Stimulated activated CD8-positive, alpha-beta memory T cell treated with anti-CD3 and anti-CD28 coated beads, Interleukin-2, amount 100 ng/mL, for 48 hours (primary cell): Measurements from ENCODE around the gene CYSTM1.
A peak's percentile ranks its signal among the peaks of the same experiment; 100 is the strongest.
"Not testable (repeated sequence)": the region's sequence is repeated elsewhere in the genome, so short reads cannot be mapped to it uniquely, and the experiment has no call there.

Experiments used
- DNase-seq, 2 donors: peaks; one replicate each; pipeline ENCODE4 v3.0.0-alpha.2; 2020; ENCODE audit warnings: low read depth in 2 of 2

The CYSTM1 gene

DNA sequence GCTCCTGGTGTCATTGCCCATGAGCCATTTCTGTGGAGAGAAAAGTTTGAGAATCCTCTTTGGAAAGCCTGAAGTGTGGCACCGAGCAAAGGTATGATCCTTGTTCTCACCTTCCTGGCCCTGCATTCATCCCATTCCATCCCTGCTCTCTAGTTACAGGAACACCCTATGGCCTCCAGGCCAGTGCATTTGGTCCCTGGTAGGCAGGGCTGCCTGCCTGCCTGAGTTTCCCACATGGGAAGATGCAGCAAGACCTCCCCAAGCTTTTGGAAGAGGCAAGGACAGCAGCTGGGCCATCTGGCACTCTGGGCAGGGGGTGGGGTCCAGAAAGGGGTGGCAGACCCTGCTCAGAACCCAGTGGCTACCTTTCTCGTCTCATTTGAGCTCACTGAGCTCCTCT is 24.8 kb upstream of the CYSTM1 start:
- DNase-seq, result no peak

DNA sequence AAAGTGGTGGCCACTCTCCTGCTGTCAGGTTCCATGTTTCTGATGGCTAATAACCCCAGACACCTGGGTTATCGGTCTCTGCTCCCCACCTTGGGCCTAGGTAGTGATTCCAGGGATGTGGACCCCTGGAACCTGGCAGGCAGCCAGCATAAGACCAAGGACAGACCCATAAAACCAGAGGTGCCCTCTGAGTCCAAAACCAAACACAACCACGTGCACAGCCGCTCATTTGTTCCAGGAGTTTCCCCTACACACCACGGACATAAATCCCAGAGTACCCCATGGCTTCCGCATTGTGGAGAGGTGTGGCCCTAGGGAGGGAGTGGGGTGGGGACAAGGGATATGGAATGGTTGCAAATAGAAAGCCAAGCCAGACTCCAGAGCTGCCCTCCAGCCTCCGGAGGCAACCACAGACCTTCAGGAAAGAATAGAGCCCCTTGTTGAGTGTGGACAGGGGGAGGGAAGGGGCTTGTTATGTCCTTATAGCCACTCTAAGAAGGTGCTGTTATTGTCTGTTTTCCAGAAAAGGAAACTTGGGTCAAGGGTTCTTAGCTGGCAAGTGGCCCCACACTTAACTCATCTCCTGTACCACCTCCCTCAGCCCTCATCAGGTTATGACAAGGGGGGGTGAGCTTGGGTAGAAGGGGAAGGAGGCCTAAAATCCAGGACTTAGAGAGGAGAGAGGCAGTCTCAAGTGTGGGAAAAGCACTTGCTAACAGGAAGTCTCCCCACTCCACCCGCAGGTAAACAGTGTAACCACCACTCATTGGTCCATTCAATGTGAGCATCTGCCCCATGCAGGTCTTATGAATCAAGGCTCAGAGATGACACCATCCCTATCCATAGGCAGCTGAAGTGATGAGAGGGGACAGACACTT is 23.6 kb upstream of the CYSTM1 start:
- no peak for DNase-seq

DNA sequence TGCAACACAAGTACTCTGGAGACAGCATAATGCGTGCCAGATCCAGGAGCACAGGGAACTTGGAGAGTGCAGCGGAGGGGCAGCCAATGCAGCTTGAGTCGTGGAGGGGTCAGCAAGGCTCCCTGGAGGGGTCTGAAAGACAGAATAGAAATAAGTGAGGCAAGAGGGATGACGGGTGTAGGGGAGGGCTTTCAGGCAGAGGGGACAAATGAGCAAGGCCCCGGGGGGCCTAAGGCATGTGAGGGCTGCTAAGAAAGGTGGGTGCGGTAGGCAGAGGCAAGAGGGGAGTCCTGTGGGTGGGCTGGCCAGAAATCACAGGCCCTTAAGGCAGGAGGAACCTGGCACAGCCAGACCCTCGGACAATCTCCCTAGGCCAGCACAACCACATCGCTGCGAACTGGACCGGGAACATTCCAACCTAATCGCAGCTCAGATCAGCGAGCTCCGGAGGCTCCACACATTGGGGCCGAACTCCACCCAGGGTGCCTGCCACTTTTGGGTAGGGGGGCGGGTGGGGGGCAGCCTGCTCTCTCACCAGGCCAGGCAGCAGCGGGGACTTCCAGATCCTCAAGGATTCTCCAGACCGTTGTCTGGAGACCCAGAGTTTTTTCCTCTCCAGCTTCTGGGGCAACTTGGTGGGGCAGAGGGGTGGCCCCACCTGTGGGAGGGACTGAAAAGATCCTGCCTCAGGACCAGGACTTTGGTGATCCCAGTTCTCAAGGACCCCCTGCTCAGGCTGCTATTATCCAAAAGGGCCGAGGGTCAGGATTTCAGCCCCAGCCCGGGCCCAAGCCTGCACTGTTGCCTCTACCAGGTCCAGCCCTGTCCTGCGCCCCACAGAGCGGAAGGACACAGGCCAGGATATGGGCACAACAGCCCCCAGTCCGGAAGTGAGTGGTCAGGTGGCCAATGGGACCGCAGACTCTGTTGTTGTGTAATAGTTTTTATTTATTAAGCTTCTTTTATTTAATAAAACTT is 22.7 kb upstream of the CYSTM1 start:
- DNase-seq, result no peak

DNA sequence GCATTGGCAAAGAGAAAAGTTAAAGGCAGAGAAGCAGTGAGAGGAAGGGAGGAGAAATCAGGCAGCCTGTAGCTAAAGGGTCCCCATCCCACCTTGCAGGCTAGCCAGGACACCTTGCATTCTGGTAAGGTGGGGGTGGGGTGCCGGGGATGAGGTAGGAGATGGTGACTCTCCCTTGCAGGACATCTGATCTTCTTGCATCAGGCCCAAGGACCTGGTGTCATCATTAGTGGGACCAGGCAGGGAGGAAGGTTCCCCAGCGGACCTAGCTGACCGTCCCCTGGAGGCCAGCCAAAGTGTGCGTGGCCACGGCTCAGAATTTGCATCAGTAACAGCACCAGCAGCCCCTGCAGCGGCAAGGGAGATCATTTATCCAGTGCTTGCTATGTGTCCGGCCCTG is 21.7 kb upstream of the CYSTM1 start:
- no peak for DNase-seq

DNA sequence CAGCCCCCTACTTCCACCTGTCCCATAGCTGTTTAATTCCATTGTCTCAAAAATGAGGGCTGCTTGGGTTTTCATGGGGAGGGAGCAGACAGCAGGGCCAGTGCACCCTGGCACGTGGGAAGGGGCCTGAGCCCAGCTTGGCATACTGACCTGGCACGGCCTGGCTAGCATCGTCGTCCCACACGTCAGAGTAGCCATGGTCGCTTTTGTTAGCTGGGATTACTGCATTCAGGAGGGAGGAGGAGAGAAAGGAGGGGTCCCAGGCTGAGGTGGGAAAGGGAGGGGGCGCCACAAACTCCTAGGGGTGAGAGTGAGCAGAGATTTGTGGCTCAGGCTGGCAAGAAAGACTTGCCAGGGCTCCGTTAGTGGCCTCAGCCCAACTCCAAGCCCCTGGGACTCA is 21.1 kb upstream of the CYSTM1 start:
- no peak for DNase-seq

DNA sequence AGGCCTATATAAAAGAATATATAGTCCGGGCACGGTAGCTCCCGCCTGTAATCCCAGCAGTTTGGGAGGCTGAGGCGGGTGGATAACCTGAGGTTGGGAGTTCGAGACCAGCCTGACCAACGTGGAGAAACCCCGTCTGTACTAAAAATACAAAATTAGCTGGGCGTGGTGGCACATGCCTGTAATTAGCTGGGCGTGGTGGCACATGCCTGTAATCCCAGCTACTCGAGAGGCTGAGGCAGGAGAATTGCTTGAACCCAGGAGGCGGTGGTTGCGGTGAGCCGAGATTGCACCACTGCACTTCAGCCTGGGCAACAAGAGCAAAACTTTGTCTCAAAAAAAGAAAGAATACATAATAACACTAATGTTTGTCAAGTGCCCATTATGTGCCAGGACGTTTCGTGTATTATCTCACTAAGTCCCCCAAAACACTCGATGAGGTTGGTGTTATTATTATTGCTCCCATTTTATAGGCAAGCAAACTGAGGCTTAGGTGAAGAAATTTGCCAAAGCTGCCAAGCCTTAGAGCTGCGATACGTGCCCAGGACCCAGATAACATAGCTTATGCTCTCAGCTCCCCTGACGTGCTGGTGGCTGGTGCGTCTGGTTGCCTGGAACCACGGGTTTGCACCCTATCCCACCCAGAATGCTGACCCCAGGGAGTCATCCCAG is 20.1 kb upstream of the CYSTM1 start:
- DNase-seq, result not testable (repeated sequence)

DNA sequence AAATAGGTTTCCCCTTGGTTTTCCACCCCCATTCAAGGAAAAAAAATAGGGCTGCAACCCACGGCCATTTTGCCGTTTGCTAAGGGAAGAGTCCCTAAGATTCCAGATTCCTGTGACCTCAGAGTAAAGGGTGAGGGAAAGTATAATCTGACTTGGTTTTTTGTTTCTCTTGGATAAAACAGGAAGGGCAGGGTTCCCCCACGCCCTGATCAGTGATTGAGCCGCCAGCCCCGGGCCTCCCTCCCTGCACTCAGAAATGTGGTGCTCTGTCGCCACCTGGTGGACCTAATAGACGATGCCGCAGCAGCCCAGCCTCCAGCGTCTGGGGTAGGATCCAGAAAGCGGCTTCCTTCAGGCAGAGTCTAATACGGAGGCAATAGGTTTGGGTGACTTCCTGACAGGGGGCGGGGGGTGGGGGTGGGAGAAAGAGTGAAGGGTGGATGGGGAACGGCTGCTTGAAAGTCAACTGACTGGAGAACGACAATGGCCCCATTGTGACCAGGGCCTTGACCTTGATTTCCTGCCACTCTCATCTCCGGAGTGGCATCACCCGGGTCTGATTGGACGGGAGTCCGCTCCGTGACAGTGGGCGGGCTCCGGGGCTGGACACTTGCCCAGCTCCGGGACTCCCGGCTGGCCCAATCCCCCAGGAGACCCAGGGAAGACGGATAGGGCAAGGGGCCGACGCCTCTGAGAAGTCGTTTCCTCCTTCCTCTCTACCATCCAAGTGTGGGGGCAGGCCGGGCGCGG is 17.8 kb upstream of the CYSTM1 start:
- peak; percentile 75 to 87 for DNase-seq

DNA sequence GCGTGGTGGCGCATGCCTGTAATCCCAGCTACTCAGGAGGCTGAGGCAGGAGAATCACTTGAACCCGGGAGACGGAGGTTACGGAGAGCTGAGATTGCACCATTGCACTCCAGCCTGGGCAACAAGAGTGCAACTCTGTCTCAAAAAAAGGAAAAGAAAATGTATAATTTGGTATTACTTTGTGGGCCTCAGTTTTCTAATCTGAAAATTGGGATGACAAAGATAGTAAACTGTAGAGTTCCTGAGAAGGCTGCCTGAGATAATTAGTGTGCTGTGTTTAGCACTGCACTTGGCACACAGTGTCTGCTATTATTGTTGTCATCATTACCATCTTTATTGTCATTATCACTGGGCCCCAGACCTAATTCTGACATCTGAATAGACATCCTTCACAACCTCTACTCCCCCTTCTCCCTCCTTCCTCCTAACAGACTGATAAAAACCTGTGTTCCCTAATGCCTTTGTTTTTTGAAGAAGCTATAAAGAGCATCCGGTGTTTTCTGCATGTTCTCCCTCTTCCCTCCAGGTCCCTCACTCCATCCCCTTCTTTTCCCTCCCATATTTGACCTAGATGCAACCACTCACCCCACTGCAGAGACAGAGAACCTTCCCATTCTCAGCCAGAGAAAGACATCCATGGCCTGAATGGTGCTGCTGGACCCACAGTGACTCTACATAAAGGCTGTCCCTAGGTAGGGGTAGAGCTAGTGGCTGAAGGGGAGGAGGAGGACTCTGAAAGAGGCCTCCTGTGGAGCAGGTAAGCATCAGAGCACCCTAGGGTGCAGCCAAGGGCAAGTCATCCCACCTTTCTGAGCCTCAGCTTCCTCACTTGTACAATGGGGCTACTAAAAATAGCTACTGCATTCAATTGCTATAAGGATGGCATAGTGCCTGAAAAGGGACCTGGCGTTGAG is 15.7 kb upstream of the CYSTM1 start:
- no peak for DNase-seq

DNA sequence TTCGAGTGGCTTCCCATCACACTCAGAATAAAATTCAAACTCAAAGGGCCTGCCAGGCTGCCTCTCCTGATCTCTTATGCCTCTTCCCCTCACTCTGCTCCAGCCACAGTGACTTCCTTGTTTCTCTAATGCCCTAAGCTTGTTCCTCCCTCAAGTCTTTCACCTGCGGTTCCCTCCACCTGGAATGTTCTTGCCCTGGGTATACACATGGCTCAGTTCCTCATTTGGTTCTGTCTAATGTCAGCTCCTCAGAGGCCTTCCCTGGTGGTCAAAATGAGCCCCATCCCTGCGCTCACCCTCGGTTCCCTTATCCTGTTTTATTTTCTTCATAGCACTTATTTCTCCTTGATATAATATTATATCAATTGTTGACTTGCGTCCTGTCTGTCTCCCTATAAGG is 12.7 kb upstream of the CYSTM1 start:
- DNase-seq, result no peak

DNA sequence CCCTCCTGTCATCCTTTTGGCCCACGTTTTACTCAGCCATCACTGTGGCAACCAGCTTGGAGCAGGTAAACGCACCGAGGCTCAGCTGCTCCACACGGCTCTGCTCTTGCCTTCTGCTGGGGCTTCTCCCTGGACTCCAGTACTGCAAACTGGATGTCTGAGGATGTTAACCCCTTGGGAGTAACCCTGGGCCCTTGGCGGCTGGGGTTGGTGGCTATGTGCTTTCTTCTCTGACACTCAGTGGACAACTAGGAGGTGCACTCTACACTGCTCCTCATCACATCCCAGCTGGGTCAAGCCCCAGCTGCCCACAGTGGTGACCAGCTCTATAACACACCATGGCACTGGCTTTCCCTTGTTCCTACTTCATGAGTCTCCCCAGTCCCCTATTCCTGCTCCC is 12.2 kb upstream of the CYSTM1 start:
- no peak for DNase-seq

DNA sequence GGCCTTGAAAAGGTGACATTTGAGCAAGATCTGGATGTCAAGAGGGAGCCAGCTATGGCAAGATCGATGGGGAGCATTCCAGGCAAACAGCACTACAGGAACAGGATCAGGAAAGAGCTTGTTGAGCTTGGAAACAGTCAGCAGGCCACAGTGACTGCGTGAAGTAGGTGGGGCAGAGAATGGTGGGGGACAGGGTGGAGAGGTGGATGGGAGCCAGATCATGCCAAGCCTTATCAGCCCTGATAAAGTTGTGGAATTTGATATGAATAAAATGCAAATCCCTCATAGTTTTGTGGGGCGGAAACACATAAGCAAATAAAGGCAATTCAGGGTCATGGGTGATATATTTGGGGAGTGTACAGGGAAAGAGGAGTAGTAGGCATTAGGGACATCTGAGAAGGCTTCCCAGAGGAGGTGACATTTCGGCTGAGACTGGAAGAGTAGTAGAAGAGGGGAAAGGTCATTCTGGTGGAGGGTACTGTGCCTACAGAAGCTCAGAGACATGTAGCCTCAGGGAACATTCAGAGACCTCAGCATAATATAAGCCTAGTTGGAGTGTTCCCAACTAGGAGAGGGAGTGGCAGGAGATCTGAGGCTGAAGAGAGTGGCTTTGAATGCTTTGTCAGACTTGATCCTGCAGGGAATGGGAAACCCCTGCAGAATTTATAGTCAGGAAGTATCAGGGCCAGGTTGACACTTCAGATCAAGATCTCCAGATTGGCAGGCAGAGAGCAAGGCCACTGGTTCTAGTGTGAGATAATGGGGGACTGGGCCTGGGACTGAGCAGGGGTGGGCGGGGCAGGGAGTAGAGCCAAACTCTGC is 9.7 kb upstream of the CYSTM1 start:
- DNase-seq, result no peak

DNA sequence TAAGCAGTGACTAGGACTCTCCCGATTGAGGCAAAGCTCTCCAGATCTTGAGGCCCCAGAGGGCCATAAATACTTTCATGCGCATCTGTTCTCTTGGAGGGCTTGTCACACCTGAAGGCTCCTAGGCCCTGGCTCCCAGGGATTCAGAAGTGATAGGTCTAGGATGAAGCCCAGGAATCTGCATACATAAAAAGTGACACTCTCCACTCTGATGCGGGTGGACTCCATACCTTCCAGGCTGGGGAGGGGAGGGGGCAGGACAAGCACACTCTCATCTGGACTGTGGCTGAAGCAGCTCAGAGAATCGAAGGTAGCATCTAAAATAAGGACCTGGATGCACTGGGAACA is 9.1 kb upstream of the CYSTM1 start:
- DNase-seq, result no peak

DNA sequence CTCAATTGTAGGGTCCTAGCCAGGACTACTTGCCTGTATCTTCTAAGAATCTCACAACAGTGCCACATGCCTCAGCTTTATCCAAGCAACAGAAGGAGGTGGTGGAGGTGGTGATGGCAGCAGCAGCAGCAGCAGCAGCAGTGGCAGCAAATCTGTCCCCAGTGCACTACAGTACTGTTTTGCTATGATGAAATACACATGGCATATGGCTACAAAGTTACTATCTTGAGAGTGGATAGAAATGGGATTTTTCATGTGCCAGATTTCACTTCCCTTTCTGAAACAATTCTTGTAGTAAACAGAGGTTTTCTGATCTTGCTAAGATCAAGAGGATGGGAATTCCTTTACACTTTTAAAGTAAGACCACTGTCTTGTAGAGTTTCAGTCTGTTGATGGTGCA is 8.1 kb upstream of the CYSTM1 start:
- no peak for DNase-seq

DNA sequence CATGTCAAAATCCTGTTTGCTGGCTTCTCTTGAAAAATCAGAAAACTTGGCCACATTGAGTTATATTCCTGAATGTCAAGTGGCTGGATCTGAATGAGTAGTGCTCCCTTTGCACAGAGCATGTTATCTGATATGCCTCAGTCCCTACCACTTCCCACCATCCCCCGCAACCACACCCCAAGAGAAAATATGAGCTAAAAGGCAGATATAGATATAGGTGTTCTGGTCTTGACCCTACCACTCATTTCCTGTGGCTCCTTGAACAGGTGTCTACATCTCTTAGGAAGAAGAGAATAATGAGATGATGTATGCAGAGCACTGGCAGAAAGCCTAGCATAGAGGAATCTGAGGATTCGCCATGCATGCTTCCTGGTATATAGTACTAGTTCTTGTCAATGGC is 6.6 kb upstream of the CYSTM1 start:
- DNase-seq, result no peak

DNA sequence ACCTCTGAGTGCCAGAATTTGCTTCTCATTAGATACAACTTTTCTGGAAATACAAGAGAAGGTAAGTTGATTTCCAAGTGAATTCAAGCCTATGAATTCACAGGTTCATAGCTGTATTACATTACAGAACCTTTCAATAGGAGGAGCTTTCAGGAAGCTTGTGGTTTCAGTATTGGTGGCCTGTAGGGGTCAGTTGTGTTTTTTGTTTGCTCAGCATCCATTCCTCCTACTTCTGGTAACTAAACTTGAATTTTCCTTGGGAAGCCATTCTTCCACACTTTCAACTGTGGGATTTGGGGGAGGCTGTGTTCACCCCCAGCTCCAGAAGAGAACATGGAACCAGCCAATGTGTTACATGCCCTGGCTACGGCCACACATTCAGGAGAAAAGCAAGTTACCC is 5.6 kb upstream of the CYSTM1 start:
- DNase-seq, result no peak

DNA sequence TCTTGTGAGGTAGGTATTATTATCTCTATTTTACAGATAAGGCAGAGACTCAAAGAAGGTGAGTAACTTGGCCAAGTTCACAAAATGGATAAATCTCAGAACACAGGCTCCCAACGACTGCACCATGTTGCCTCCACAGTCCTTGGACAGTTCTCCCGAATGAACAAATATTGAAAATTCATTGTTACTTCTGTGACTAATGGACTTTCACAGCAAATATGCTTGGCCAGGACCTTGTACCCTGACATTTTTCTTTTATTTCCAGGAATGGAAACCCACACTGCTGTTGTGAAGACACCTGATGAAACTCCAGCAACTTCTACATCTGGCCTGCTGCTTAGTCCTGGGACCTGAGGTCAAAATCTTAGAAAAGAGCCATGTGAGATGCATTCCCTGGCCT is 2.5 kb upstream of the CYSTM1 start:
- no peak for DNase-seq

DNA sequence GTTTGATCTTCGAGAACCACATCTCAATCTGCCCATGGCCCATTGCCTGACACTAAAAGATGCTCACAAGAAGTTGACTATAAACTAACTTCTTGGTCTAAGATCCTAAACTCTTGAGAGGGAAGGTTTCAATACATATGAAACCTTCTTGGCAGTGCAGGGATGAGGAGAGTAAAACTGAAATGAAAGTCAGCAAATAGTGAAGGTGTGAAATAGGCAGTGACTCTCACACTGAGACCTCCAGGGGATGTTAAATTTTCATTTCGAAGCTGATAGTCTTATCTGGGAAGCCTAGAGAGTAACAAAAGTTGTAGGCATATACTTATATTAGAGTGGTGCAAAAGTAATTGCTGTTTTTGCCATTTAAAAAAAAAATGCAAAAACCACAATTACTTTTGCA is 974 bp upstream of the CYSTM1 start:
- no peak for DNase-seq

DNA sequence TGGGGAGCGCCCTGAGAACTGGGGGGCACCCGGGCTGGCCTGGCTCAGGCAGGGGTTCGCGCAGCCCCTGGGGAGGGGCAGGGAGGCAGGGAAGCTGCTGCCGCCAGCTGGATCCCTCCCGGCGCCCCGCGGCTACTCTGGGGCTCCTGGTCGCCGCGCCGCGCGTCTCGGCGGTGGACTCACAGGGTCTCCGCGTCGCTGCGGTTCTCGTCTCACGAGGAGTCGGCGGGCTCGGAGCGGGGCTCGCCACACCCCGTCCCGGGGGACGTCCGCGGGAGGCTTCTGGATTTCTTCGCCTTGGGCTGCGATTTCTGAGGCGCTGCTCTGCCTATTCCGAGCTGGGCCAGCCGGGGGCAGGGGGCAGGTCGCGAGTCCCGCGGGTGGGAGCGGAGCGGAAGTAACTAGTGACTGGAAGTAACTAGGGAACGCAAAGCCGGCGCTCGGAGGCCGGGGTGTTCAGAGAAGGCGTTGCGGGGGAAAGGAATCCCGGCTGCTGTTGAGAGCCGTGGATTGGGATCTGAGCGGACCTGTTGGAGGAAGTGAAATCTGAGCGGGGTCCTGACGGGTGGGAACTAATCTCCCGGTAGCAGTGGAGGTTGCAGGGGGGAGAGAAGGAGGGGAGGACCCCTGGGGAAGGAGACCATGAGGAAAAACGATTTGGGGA is 511 bp downstream of the CYSTM1 start:
- peak; percentile 39 to 52 for DNase-seq

DNA sequence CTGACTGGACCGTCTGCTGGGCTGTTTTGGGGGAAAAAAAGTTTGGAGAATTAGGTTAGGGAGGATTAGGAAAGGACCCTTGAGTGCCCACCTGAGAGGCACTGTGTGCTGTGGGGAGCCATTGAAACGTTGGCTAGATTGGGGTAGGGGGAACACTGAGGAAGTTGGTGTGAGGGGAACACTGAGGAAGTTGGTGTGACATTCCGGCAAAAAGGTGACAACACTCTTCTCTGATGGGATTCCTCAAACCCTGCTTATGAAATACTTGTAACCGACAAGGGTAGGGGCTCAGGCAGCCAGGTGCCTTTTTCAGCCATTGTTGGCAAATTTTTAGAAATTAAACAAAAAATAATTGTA is 1.0 kb downstream of the CYSTM1 start:
- DNase-seq, result no peak
